HuH-7 (cell line): Measurements from ENCODE around the gene ENDOD1.
"Not testable (repeated sequence)": the region's sequence is repeated elsewhere in the genome, so short reads cannot be mapped to it uniquely, and the experiment has no call there.

ENCODE experiments used
- DNase-seq: peaks from one replicate; pipeline ENCODE4 v3.0.0; 2011; ENCODE audit warnings: low spot score

The ENDOD1 gene

DNA sequence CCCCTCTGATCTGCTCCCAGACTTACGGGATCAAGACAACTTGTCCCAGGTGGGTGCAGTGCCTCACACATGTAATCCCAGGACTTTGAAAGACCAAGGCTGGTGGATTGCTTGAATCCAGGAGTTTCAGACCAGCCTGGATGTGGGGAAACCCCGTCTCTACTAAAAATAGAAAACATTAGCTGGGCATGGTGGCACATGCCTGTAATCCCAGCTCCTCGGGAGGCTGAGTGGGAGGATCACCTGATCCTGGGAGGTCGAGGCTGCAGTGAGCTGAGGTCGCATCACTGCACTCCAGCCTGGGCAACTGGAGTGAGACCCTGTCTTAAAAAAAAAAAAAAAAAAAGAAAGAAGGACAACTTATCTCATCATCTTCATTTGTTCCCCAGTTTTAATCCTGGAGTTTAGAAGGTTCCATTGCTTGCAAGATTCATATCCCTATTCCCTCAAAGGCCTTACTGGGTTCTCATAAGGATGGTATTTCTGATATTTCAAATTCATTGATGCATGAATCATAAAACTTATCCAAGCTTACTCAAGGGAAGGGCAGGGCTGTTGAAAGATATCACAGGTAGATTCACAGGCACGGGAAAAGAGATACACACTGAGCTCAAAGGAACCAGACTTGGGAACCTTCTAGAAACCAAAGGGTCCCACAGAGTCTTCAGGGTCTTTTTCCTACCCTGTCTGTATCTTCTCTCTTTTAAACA lies 14.6 kb downstream of the ENDOD1 start:
- no peak for DNase-seq

DNA sequence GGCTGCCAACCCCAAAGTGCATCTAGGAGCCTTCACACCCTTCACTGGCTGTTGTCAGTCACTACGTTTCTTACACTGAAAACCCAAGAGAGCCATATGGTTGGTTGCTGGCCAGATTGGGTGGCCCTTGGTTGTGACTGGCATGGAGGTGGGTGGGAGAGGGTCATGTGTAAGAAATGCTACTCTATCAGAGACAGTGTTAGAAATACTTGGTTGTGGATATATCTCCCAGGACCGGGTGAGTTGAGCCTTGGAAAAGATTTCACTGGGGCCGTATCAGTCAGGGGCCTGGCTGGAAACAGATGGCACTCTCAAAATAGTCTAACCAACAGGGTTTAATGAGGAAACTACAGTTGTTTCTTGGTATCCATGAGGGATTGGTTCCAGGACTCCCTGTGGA lies 15.2 kb downstream of the ENDOD1 start:
- DNase-seq, result no peak

DNA sequence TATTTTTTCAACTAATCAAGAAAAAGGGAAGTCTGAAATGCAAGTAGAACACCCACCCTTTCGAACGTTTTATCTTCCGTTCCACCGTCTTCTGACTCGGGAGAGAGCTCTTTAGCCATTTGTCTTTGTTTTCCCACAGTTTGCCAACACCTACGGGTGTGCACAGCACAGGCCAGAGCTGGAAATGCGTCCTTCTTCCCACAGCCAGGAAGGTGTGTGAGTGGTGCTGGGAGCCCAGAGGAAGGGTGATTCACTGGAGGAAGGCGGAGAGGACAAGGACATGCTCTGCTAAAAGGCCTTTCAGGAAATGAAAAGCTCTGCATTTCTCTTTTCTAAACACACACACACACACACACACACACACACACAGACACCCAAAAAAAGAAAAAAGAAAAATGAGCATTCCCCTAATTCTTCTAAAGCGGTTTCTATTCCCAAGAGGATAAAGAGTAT lies 18.5 kb downstream of the ENDOD1 start:
- DNase-seq, result no peak

DNA sequence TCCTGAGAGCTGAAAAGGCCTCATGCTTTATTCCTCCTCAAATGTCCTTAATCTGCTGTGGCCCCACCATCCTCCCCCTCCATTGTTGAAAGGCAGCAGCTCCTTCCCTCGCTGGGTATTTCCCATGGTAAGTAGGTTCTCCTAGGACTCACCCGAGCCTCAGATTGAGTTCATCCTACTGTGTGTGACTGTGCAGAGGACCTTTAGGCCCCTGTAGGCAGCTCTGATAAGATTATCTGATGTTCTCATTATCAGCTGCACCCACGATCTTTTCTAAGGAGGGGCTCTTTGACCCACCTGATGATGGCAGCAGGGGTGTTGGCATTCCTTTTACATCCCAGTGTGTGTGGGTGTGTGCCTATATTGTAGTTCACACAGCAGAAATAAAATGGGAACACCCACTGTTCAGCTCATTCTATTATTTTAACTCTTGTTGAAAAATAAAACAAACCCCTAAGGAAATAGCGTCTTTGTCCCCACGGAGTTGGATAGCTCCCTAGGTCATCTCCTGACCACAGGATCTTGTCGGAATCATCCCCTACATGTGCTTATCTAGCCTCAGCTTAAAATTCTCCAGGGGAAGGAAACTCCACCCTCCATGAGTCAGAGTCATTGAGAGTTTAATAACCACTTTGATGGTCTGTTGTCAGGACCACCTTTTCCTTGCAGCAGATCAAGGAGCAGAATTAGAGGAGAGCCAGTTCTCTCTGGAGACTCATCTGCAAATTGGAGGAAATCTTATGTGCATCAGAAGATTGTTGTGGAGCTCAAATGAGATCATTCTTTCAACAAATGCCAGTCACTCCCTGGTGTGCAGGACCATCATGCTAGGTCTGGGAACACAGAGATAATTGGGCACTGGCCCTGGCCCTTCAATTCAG lies 19.3 kb downstream of the ENDOD1 start:
- no peak for DNase-seq

DNA sequence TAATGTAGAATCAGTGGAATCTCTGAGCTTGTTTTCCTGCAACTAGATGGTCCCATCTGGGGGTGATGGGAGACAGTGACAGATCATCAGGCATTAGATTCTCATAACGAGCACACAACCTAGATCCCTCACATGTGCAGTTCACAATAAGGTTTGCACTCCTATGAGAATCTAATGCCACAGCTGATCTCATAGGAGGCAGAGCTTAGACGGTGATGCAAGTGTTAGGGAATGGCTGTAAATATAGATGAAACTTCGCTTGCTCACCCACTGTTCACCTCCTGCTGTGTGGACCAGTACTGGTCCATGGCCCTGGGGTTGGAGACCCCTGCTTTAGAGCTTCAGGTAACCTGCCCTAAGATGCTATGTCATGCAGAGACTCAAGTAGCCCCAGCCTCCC lies 21.8 kb downstream of the ENDOD1 start:
- not testable (repeated sequence) for DNase-seq

DNA sequence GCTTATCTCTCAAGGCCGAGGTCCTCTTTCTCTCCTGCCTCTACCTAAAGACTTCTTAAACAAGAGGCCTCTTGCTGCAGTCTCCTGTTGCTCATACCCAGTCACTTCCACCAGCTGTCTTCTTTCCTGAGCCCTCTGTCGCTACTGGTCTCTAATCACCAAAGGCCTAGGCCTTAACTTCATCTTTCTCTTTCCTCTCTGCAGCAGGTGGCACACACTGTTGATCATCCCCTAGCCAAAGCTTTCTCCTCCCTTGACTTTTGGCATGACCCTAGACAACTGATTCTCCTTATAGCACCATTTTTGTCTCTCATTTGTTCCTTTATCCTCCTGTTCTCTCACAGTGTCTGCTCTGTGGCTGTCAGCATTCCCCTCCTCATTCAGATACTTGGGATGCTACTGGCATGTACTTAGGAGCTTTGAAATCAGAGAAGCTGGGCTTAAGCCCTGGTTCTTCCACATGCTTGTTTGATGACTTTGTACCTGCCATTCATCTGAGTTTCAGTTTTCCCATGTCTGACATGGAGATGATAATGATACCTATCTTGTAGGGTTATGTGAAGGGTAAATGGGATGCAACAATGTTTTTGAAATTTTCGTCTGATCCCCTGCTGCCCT lies 22.4 kb downstream of the ENDOD1 start:
- no peak for DNase-seq

DNA sequence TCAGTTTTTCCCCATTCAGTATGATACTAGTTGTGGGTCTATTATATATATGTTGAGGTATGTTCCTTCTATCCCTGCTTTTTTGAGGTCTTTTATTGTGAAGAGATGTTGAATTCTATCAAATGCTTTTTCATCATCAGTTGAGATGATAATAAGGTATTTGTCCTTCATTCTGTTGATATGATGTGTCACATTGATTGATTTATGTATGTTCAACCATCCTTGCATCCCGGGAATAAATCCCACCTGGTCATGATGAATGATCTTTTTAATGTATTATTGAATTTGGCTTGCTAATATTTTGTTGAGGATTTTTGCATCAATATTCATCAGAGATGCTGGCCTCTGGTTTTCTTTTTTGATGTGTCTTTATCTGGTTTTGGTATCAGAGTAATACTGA lies 26.0 kb downstream of the ENDOD1 start:
- no peak for DNase-seq

DNA sequence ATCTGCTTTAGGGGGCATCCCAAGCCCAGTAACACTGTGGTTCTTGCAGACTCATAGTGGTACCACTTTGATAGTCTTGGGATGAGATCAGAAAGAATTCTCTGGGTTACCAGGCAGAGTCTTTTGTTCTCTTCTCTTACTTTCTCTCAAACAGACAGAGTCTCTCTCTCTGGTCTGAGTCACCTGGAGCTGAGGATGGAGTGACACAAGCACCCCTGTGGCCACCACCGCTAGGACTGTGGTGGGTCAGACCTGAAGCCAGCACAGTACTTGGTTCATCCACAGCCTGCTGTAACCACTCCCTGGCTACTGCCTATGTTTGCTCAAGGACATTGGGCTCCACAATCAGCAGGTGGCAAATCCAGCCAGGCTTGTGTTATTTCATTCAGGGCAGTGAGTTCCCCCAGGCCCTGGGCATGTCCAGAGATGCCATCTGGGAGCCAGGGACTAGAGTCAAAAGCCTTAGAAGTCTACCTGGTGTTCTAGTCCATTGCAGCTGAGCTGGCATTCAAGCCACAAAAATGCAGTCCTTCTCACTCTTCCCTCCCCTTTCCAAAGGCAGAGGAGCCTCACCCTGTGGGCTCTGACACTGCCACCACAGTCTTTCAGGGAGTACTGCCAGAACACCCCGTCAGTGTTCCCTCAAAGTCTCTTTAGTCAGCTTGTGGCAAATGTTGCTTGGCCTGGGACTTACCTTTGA lies 29.9 kb downstream of the ENDOD1 start:
- DNase-seq, result no peak

DNA sequence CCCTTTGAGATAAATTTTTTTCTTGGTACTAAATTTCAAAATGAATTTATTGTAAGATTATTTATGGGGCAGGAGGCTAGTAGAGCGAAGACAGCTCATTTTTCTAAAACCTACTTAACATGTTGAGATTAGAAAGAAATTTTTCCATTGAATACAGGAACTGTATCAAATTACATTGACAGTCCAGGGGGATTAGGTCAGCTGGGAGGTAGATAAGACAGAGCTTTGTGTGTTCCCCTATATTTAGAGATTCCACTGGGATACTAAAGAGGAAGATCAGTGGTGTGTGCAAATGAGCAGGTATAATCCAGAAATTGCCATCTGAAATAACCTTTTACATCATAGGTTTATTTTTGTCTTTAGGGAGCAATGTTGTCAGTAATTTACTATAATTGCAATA lies 32.1 kb downstream of the ENDOD1 start:
- DNase-seq, result no peak

DNA sequence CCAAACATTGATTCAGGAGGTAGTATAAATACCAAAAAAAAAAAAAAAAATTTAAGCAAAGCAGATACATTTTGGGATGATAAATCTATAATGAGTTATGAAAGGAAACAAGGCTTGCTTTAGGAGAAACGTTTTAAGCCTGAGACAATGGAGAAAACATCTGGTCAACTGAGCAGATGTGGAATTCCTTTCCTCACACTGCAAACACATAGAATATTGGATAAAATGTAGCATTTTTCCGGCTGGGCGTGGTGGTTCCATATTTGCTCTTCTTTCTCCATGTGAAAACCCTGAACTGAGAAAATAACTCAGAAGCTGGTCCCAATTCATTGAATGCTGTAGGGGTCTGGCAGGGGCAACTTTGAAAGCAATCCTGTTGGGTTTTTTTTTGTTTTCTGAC lies 33.9 kb downstream of the ENDOD1 start:
- no peak for DNase-seq

DNA sequence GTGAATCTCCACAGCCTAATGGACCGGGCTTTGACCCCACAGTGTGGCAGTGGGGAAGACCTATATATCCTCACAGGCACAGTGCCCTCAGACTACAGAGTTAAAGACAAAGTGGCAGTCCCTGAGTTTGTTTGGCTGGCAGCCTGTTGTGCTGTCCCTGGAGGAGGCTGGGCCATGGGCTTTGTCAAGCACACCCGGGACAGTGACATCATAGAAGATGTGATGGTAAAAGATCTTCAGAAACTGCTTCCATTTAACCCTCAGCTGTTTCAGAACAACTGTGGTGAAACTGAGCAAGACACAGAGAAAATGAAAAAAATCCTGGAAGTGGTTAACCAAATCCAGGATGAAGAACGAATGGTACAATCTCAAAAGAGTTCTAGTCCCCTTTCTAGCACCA lies 39.0 kb downstream of the ENDOD1 start:
- no peak for DNase-seq

DNA sequence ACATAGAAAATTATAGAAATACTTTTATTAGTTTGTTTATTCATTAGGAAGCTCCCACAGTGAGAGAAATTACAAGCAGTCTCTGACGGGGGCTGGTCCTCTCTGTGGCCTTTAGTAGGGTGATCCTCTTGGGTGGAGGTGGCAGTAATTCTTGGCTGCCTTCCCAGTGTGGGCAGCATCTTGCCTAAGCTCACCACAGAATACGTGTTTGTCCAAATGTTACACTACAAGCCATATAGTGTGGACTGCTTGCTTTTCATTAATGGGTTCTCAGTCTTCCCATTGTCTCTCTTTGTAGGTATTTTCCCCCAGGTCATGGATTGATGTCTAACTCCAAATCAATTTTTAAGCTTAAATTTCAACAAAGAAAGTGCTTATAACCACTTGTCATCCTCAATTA lies 43.3 kb downstream of the ENDOD1 start:
- DNase-seq, result no peak

DNA sequence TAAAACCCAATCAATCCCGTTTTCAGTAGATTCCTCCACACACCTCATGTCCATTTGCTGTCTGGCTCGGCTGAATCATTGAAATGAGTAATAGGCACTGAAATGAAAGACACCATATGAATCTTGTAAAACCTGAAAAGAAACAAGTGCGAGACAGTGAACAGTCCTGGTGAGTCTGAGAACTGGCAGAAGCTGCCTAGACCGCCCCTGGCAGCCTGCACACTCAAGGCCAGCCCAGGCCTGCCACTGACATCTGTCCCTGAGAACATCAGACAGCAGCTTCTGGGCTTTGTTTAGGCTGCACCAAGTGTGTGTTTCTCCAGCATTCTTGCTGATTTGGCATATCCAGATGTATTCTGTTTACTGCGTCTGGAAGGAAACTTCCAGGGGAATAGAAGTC lies 44.8 kb downstream of the ENDOD1 start:
- no peak for DNase-seq

DNA sequence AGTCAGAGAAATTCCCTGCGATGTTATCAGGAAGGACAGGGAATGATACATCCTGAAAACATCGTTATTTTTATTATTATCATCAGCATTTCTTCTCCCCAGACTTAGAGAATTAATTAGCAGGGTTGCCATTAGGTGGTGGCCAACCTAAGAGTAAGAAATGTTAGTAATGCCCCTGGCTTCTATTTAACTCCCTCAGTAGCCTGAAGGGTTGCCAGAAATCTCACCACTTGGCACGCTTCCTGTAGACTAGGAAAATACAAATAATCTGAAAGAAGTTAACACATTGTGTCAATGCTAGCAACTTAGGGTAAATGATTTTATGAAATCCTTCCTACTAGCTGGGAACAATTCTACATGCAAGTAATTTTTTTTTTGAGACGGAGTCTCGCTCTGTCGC lies 45.5 kb downstream of the ENDOD1 start:
- DNase-seq, result no peak

DNA sequence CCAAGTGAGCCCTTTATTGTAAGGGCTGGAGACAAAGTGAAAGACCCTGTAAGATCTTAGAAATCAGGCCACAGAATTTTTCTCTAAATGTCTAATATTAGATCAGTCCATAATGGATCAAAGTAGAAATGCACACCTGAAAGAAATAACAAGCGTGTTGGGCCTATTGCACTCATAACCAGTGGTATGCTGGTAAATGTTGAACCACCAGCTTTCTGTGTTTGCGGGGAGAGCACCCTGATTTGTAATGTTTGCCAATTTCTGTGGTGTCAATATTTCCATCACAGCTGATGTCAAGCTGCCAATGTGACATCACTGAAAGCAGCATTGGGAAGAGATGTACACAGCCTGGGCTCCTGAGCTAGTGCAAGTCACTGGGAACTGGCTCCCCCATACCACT lies 46.2 kb downstream of the ENDOD1 start:
- DNase-seq, result no peak

DNA sequence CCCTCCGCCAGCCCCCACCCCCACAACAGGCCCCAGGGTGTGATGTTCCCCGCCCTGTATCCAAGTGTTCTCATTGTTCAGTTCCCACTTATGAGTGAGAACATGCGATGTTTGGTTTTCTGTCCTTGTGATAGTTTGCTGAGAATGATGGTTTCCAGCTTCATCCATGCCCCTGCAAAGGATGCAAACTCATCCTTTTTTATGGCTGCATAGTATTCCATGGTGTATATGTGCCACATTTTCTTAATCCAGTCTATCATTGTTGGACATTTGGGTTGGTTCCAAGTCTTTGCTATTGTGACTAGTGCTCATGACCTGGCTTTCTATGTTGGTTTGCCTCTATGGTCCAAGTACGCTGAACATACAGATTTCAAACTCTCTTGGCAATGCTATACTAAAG lies 47.1 kb downstream of the ENDOD1 start:
- DNase-seq, result not testable (repeated sequence)

DNA sequence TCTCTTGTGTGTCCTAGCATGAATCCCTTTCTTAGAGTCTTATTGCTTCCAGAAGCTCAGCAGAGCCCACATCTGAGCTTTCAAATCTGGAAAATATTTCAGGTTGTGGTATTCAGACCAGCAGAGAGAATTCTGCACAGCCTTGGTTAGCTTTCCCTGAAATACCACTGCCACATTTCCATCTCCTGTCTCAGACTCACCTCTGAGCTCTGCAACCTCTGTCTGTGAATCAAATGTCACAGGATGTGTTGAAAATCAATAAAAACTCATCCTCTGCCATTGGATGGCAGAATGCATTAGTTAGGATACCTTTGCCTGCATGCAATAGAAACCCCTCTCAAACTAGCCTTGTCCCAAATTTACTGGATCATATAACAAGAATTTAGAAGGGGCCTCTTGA lies 47.7 kb downstream of the ENDOD1 start:
- no peak for DNase-seq

DNA sequence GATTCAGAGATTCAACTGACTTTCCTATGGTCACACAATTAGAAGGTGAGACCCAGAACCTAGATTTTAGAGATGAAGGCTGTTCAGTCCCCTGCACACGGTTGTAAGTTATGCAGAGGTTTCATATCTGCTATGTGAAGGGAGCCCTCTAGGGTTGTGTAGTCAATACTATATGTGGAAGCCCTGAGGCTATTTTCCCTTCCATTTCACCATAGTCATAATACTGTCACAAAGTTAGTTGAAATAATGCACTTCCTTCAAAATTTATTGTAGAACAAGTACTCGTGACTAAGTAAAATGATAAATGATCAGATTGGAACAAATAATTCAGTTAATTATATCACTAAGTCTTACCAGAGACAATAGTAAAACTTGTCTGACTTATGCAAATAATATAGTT lies 48.8 kb downstream of the ENDOD1 start:
- DNase-seq, result no peak

DNA sequence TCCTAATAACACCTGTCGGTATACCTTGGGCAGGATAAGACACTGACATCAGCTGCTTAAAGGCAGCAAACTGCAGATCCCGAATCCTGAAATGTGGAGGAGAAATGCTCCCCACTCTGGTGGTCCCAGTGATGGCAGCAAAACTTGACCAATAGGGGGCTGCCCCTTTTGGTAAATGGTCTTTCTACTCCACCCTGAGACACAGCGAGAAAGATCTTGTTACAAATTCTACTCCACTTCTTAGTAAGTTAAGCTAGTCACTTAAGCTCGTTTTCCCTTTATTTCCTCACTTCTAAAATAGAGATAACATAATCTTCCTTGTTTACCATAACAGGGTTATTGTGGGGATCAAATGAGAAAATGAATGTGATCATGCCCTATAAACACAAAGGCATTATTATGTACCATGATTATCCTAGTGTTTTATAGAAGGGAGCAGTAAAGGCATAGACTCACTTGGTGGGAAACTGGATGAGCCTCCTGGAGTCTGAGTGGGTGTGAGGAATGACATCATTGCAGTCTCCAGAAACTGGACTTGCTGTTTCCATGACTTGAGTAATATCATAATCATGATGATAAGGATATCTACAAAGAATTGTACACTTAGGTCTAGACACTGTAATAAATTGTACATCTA lies 50.9 kb downstream of the ENDOD1 start:
- DNase-seq, result no peak

DNA sequence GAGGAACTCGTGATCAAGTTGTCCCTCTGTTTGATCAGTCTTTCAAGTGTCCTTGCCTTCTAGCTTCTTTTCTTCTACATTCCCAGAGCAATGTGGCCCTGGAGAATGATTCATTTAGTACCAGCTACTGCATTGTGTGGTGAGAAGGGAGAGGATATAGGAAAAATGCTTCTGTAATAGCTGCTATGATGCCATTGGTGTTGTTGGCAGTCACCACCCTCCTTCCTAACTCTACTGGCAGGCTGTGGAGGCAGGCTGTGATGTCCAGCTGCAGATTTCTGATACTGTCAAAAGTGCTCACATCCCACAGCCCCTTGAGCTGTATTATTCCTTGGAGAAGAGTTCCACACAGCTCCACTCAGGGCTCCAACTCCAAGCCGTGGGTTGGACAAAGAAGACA lies 52.8 kb downstream of the ENDOD1 start:
- DNase-seq, result no peak

DNA sequence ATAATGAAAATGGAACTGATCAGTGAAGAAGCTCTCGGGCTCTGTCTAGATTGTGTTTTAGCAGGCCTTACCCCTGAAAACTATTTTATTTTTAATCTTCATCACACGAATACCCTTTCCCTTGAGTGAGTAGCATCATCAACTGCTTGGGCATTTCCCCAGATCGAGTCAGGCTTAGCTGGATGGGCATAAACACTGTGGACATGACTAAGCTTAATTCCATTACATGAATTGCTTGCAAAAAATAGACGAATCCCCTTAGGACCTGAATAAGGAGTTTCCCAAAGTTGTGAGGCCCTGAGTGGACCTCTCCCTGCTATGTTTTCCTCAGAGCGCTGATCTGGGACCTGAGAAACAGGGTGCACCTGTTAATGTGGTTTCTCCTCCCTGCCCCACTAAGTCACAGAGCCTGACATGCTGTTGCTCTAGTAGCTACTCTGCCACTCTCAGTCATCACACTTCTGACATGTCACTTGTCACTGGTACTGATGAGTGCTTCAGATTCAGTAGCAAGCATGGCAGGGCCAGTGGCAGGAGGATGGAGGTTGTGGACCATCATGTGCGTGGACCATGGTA lies 53.5 kb downstream of the ENDOD1 start:
- DNase-seq, result no peak
